ENCODE measurements around the gene RAB37.
A peak's percentile ranks its signal among the peaks of the same experiment; 100 is the strongest.

The RAB37 gene

GRCh38 chr17:74746922-74747321 is 9.9 kb downstream of the RAB37 start:
- peak; percentile 40 to 52 for DNase-seq

GRCh38 chr17:74748279-74748528 is 11.1 kb downstream of the RAB37 start:
- peak in 1 of 2 donors; percentile 96 for DNase-seq

- peak in 1 of 2 donors; percentile 93 for DNase-seq
Measured at GRCh38 chr17:74748529-74749278, 11.6 kb downstream of the RAB37 start, which contains the start of gene NHERF1. Gene NHERF1 (plus strand): TSS chr17:74748628. CDS start chr17:74748847, 219 bp downstream.

GRCh38 chr17:74749279-74750038 is 12.4 kb downstream of the RAB37 start:
- no peak for DNase-seq

- DNase-seq = no peak
Measured at GRCh38 chr17:74750039-74750326, 12.9 kb downstream of the RAB37 start.

GRCh38 chr17:74750327-74751069 is 13.4 kb downstream of the RAB37 start:
- DNase-seq = no peak

- no peak for DNase-seq
Measured at GRCh38 chr17:74752415-74752814, 15.4 kb downstream of the RAB37 start.

GRCh38 chr17:74752822-74753401 is 15.9 kb downstream of the RAB37 start:
- DNase-seq = no peak

GRCh38 chr17:74754832-74755231 is 17.8 kb downstream of the RAB37 start:
- no peak for DNase-seq

- DNase-seq = no peak
Measured at GRCh38 chr17:74755533-74755932, 18.5 kb downstream of the RAB37 start.

GRCh38 chr17:74756891-74757290 is 19.8 kb downstream of the RAB37 start:
- DNase-seq = no peak

- DNase-seq = no peak
Measured at GRCh38 chr17:74757502-74757901, 20.4 kb downstream of the RAB37 start.

GRCh38 chr17:74757931-74758847 is 21.1 kb downstream of the RAB37 start:
- no peak for DNase-seq

- peak in 1 of 2 donors; percentile 39 for DNase-seq
Measured at GRCh38 chr17:74758848-74759168, 21.8 kb downstream of the RAB37 start.

- DNase-seq = no peak
Measured at GRCh38 chr17:74759243-74759801, 22.3 kb downstream of the RAB37 start.

- DNase-seq = no peak
Measured at GRCh38 chr17:74759941-74760340, 22.9 kb downstream of the RAB37 start.

- no peak for DNase-seq
Measured at GRCh38 chr17:74760404-74761105, 23.5 kb downstream of the RAB37 start.

- DNase-seq = no peak
Measured at GRCh38 chr17:74761419-74761818, 24.4 kb downstream of the RAB37 start.

GRCh38 chr17:74761931-74762330 is 24.9 kb downstream of the RAB37 start:
- no peak for DNase-seq

- no peak for DNase-seq
Measured at GRCh38 chr17:74763565-74764387, 26.7 kb downstream of the RAB37 start.

All from inflammatory macrophage treated with lipopolysaccharide for 1 hour (primary cell).